Measurements from ENCODE around the gene DHODH. TPM values are rescaled to one million over a fixed set of nuclear protein-coding genes. Genes with fewer than 3 reads are reported as not detected.

DHODH gene
- total and polyA plus RNA-seq, 2 of the 8 experiments (the other 6 are each of a cell fraction or from before 2014, with no cell fraction given): 9.1 to 19.4 TPM

GRCh38 chr16:72049110-72049509, 40.6 kb downstream of the DHODH start:
- Histone ChIP-seq H3K27ac (ENCODE audit: low read depth, low read length) (no peak overlapping the region), H4K20me1 (replicated peaks in 1 of 2; ENCODE audit: control insufficient read depth in 1 of 2, insufficient read depth in 2 of 2, low read length in 2 of 2) (no peaks in the 10 kb centered on the region), H2BK12ac (ENCODE audit: low read depth, low read length) (no peak overlapping the region), H3K9me3 (ENCODE audit: insufficient read depth in 2 of 2, low read depth in 1 of 2, low read length in 1 of 2) (no peaks in the 10 kb centered on the region), H2BK5ac (ENCODE audit: low read depth, low read length) (no peak overlapping the region), H3K23me2 (ENCODE audit: low read depth, low read length) (no peaks in the 10 kb centered on the region), H3K79me2 (ENCODE audit: control insufficient read depth in 1 of 2, insufficient read depth in 2 of 2, low read length in 2 of 2) (no peaks in the 10 kb centered on the region), H2BK20ac (ENCODE audit: low read length) (no peak overlapping the region), H4K5ac (ENCODE audit: insufficient read length, low read depth, low read length) (no peak overlapping the region), H3K14ac (ENCODE audit: insufficient read length) (no peak overlapping the region), H3K79me1 (ENCODE audit: low read depth, low read length) (no peaks in the 10 kb centered on the region), H2AK5ac (ENCODE audit: low read depth, low read length) (no peak overlapping the region), H3K9ac (replicated peaks in 1 of 4; ENCODE audit: extremely low read depth in 1 of 4, low read depth in 3 of 4, low read length in 3 of 4) (no peak overlapping the region), H3K4ac (replicated peaks; ENCODE audit: insufficient read length, low read depth, low read length) (no peak overlapping the region), H3K4me1 (replicated peaks in 1 of 4; ENCODE audit: control insufficient read depth in 3 of 4, insufficient read depth in 4 of 4, low read length in 3 of 4) (no peaks in the 10 kb centered on the region), H3K56ac (replicated peaks; ENCODE audit: insufficient read length, low read depth, low read length) (no peak overlapping the region), H3K18ac (ENCODE audit: extremely low read depth, low read length) (no peak overlapping the region), H2BK15ac (ENCODE audit: low read length) (no peak overlapping the region), H4K8ac (ENCODE audit: extremely low read depth, insufficient read depth, low read length) (no peak overlapping the region), H3K36me3 (ENCODE audit: control insufficient read depth in 2 of 4, insufficient read depth in 4 of 4, low read length in 3 of 4) (no peaks in the 10 kb centered on the region), H3K27me3 (replicated peaks in 1 of 4; ENCODE audit: control insufficient read depth in 3 of 4, extremely low read depth in 1 of 4, insufficient read depth in 3 of 4, low read length in 3 of 4) (no peaks in the 10 kb centered on the region), H2BK120ac (replicated peaks; ENCODE audit: low read depth, low read length) (no peak overlapping the region), H4K91ac (replicated peaks; ENCODE audit: insufficient read length, low read length) (no peak overlapping the region), H2AFZ (ENCODE audit: low read length) (no peak overlapping the region), H3K23ac (ENCODE audit: insufficient read length) (no peak overlapping the region), H3K4me3 (ENCODE audit: extremely low read depth in 1 of 4, insufficient read depth in 2 of 4, low read depth in 3 of 4, low read length in 4 of 4) (no peak overlapping the region), H3K4me2 (ENCODE audit: insufficient read depth in 1 of 2, low read depth in 2 of 2, low read length in 2 of 2) (no peak overlapping the region)
- ChIA-PET CTCF (ENCODE audit: partially characterized antibody) (no interaction called here), POLR2A (ENCODE audit: partially characterized antibody) (no interaction called here)
- FAIRE-seq (no peak), DNase-seq (ENCODE audit: low read depth in 1 of 2, low spot score in 2 of 2) (no peak)
- TF ChIP-seq RXRA (IDR thresholded peaks at IDR 0.05; ENCODE audit: insufficient read depth, low read depth, low read length) (no peak), SP2 (IDR thresholded peaks at IDR 0.05; ENCODE audit: low read length) (no peak), RNF2 (IDR thresholded peaks at IDR 0.05; ENCODE audit: borderline replicate concordance, low read depth, low read length, missing control alignments, poor library complexity, severe bottlenecking) (no peak), KDM4A (IDR thresholded peaks at IDR 0.05; ENCODE audit: low read depth, low read length, severe bottlenecking) (no peak), KDM1A (IDR thresholded peaks at IDR 0.05; ENCODE audit: borderline replicate concordance, low read length) (no peak), BACH1 (IDR thresholded peaks at IDR 0.05; ENCODE audit: low read length) (no peak), TAF7 (optimal IDR thresholded peaks at IDR 0.05; ENCODE audit: borderline replicate concordance, low read depth, low read length) (no peak), YY1 (IDR thresholded peaks at IDR 0.05; ENCODE audit: low read depth, low read length) (no peak), EGR1 (IDR thresholded peaks at IDR 0.05; ENCODE audit: borderline replicate concordance, low read depth, low read length) (no peak)
- TF ChIP-seq, protein P1, sequence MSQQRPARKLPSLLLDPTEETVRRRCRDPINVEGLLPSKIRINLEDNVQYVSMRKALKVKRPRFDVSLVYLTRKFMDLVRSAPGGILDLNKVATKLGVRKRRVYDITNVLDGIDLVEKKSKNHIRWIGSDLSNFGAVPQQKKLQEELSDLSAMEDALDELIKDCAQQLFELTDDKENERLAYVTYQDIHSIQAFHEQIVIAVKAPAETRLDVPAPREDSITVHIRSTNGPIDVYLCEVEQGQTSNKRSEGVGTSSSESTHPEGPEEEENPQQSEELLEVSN (IDR thresholded peaks at IDR 0.05): no peak
